Neural cell (in vitro differentiated cells): ENCODE data around the gene MUC6. TPM values are rescaled to one million over a fixed set of nuclear protein-coding genes. Genes with fewer than 3 reads are reported as not detected.

ENCODE experiments used
- H2AFZ ChIP-seq: fragments of 200-600, 300-800 bp; sonication (generic), shearing (Covaris generic); 2 replicates; pipeline ENCODE4 v1.6.0; 2014; ENCODE audit warnings: low read depth, mild to moderate bottlenecking, antibody characterized with exemption, low read length, moderate library complexity
- H3F3A ChIP-seq: fragments of 200-600 bp; shearing (Covaris generic); 2 replicates; pipeline ENCODE4 v1.6.1; 2016; ENCODE audit warnings: mild to moderate bottlenecking, moderate library complexity, mixed read lengths, antibody characterized with exemption, low read length; ENCODE audit not compliant: insufficient read depth, poor library complexity, severe bottlenecking
- H3K27ac ChIP-seq: fragments of 200-600, 300-800 bp; sonication (generic), shearing (Covaris generic); 2 replicates; pipeline ENCODE4 v1.5.1; 2014; ENCODE audit warnings: mild to moderate bottlenecking, low read length, moderate library complexity
- H3K27me3 ChIP-seq: fragments of 300-800, 200-600 bp; sonication (generic), shearing (Covaris generic); 2 replicates; pipeline ENCODE4 v1.6.0; 2014; ENCODE audit warnings: mild to moderate bottlenecking, low read depth, low read length, moderate library complexity; ENCODE audit not compliant: insufficient read depth
- H3K36me3 ChIP-seq: fragments of 300-800, 200-600 bp; sonication (generic), shearing (Covaris generic); 2 replicates; pipeline ENCODE4 v1.5.1; 2014; ENCODE audit warnings: mild to moderate bottlenecking, antibody characterized with exemption, low read length, moderate library complexity; ENCODE audit not compliant: insufficient read depth
- H3K4me2 ChIP-seq: fragments of 300-800, 200-600 bp; sonication (generic), shearing (Covaris generic); 2 replicates; pipeline ENCODE4 v1.6.0; 2014; ENCODE audit warnings: mild to moderate bottlenecking, low read length
- H3K4me3 ChIP-seq: fragments of 300-800, 200-600 bp; sonication (generic), shearing (Covaris generic); 2 replicates; pipeline ENCODE4 v1.5.1; 2014; ENCODE audit warnings: mild to moderate bottlenecking, low read length, moderate library complexity
- H3K79me2 ChIP-seq: fragments of 200-600 bp; shearing (Covaris generic); replicated peaks from 2 replicates; pipeline ENCODE4 v1.6.0; 2014; ENCODE audit warnings: mild to moderate bottlenecking, low read length, moderate library complexity; ENCODE audit not compliant: insufficient read depth
- H3K9ac ChIP-seq: fragments of 300-800, 200-600 bp; sonication (generic), shearing (Covaris generic); 2 replicates; pipeline ENCODE4 v1.6.1; 2016; ENCODE audit warnings: mild to moderate bottlenecking, low read length, mixed read lengths
- H3K9me2 ChIP-seq: fragments of 200-600 bp; shearing (Covaris generic); 2 replicates; pipeline ENCODE4 v1.6.1; 2016; ENCODE audit warnings: mild to moderate bottlenecking, low read length, mixed read lengths; ENCODE audit not compliant: insufficient read depth
- H3K9me3 ChIP-seq: fragments of 200-600, 300-800 bp; sonication (generic), shearing (Covaris generic); 2 replicates; pipeline ENCODE4 v1.6.1; 2016; ENCODE audit warnings: mild to moderate bottlenecking, mixed run types, low read length, moderate library complexity, mixed read lengths
- H4K20me1 ChIP-seq: fragments of 200-600 bp; shearing (Covaris generic); 2 replicates; pipeline ENCODE4 v1.6.1; 2016; ENCODE audit warnings: mild to moderate bottlenecking, mixed run types; ENCODE audit not compliant: insufficient read depth
- EP300 ChIP-seq: fragments of 450-650 bp; conservative IDR thresholded peaks from 2 replicates; pipeline ENCODE4 v1.6.1; 2014; ENCODE audit warnings: antibody characterized with exemption, mild to moderate bottlenecking, moderate library complexity; ENCODE audit not compliant: poor library complexity, severe bottlenecking
- EZH2 ChIP-seq: fragments of 200-600, 300-800 bp; shearing (Covaris generic), sonication (generic); IDR thresholded peaks from 2 replicates; pipeline ENCODE4 v1.6.1; 2014; ENCODE audit warnings: antibody characterized with exemption, low read length, borderline replicate concordance, mild to moderate bottlenecking; ENCODE audit not compliant: insufficient read depth, poor library complexity, severe bottlenecking
- MXI1 ChIP-seq: fragments of 450-650 bp; conservative IDR thresholded peaks from 2 replicates; pipeline ENCODE4 v1.6.1; 2014; ENCODE audit warnings: antibody characterized with exemption, mild to moderate bottlenecking; ENCODE audit not compliant: poor library complexity, severe bottlenecking
- POLR2AphosphoS5 ChIP-seq: IDR thresholded peaks from 2 replicates; pipeline ENCODE4 v1.6.1; 2012
- RAD21 ChIP-seq: fragments of 450-650 bp; conservative IDR thresholded peaks from 2 replicates; pipeline ENCODE4 v1.6.1; 2014; ENCODE audit warnings: antibody characterized with exemption, mild to moderate bottlenecking, moderate library complexity
- REST ChIP-seq: IDR thresholded peaks from 2 replicates; pipeline ENCODE4 v1.6.1; 2012; ENCODE audit warnings: borderline replicate concordance
- SMC3 ChIP-seq: fragments of 450-650 bp; conservative IDR thresholded peaks from 2 replicates; pipeline ENCODE4 v1.6.1; 2014; ENCODE audit warnings: antibody characterized with exemption, mild to moderate bottlenecking, moderate library complexity; ENCODE audit not compliant: poor library complexity
- TAF1 ChIP-seq: IDR thresholded peaks from 2 replicates; pipeline ENCODE4 v1.6.1; 2012; ENCODE audit warnings: low read depth
- polyA plus RNA-seq: library from polyadenylated mRNA; depleted of rRNA; stranded (reverse); fragments of >200 nt; gene quantifications from 2 replicates; pipeline ENCODE4 v1.2.3, GENCODE V29; 2014
- TF ChIP-seq, protein P1 (sequence below): fragments of 450-650 bp; IDR thresholded peaks from 2 replicates; pipeline ENCODE4 v1.5.1; 2014; ENCODE audit warnings: antibody characterized with exemption, mild to moderate bottlenecking, moderate library complexity; ENCODE audit not compliant: poor library complexity, severe bottlenecking

Gene MUC6
- polyA plus RNA-seq, 1 donor from 2014 or later: not detected

DNA sequence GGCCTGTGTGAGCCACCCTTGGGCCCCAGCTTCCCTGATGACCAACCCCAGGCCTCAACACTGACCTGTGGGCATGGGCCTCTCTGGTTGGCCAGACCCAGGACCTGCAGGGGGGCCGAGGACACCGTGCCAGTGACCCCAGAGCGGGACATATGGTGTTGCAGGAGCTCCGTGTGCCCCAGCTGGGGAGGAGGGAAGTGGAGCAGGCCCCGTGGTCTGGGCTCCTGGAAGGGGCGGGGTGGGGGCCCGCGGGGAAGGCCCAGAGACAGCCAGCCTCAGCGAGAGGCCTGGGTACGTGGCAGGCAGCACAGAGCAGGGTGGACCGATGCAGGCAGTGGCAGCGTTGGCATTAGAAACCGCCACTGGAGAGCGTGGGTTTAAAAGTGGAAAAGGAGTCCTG is 22.2 kb downstream of the MUC6 start:
- TF ChIP-seq RAD21 (no peak), TAF1 (no peak), SMC3 (no peak), MXI1 (no peak), EP300 (no peak), REST (no peak), POLR2AphosphoS5 (no peak), EZH2 (no peak)
- TF ChIP-seq, protein P1, sequence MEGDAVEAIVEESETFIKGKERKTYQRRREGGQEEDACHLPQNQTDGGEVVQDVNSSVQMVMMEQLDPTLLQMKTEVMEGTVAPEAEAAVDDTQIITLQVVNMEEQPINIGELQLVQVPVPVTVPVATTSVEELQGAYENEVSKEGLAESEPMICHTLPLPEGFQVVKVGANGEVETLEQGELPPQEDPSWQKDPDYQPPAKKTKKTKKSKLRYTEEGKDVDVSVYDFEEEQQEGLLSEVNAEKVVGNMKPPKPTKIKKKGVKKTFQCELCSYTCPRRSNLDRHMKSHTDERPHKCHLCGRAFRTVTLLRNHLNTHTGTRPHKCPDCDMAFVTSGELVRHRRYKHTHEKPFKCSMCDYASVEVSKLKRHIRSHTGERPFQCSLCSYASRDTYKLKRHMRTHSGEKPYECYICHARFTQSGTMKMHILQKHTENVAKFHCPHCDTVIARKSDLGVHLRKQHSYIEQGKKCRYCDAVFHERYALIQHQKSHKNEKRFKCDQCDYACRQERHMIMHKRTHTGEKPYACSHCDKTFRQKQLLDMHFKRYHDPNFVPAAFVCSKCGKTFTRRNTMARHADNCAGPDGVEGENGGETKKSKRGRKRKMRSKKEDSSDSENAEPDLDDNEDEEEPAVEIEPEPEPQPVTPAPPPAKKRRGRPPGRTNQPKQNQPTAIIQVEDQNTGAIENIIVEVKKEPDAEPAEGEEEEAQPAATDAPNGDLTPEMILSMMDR: no peak
- no peaks in the 10 kb centered on the region for H3F3A ChIP-seq
- no peak overlapping the region for H3K4me2 ChIP-seq
- no peaks in the 10 kb centered on the region for H3K79me2 ChIP-seq
- no peaks in the 10 kb centered on the region for H3K9me3 ChIP-seq
- no peak overlapping the region for H3K4me3 ChIP-seq
- H2AFZ ChIP-seq: no peak overlapping the region
- no peaks in the 10 kb centered on the region for H3K36me3 ChIP-seq
- H4K20me1 ChIP-seq: no peaks in the 10 kb centered on the region
- H3K27ac ChIP-seq: no peak overlapping the region
- H3K9me2 ChIP-seq: no peaks in the 10 kb centered on the region
- no peaks in the 10 kb centered on the region for H3K27me3 ChIP-seq
- H3K9ac ChIP-seq: no peak overlapping the region

DNA sequence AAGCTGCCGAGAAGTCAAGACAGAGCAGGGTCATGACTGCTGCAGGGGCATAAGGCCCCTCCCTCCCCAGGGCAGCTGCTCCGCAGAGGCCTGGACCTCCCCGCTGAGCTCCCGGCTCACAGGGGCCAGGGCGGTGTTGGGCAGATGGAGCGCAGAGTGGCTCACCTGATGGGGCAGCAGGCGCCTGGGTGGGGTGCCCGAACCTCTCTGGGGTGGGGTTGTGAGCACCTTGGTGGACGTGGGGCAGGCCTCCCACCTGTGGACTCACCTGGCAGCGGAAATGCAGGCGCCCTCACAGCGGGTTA is 22.9 kb downstream of the MUC6 start:
- H3K27me3 ChIP-seq: no peaks in the 10 kb centered on the region
- H3K4me2 ChIP-seq: no peak overlapping the region
- no peaks in the 10 kb centered on the region for H4K20me1 ChIP-seq
- H3K9me2 ChIP-seq: no peaks in the 10 kb centered on the region
- H3K27ac ChIP-seq: no peak overlapping the region
- no peaks in the 10 kb centered on the region for H3K36me3 ChIP-seq
- no peaks in the 10 kb centered on the region for H3F3A ChIP-seq
- H2AFZ ChIP-seq: no peak overlapping the region
- H3K4me3 ChIP-seq: no peak overlapping the region
- no peaks in the 10 kb centered on the region for H3K79me2 ChIP-seq
- no peak for TF ChIP-seq RAD21
- TF ChIP-seq REST: no peak
- TF ChIP-seq EZH2: no peak
- TF ChIP-seq, protein P1: no peak
- TF ChIP-seq POLR2AphosphoS5: no peak
- no peak for TF ChIP-seq MXI1
- no peak for TF ChIP-seq TAF1
- TF ChIP-seq EP300: no peak
- TF ChIP-seq SMC3: no peak
- no peaks in the 10 kb centered on the region for H3K9me3 ChIP-seq
- no peak overlapping the region for H3K9ac ChIP-seq
